SU-DHL-6 (cell line): ENCODE results near the gene EIF2B2.

Experiments used
- H2AFZ ChIP-seq: fragments of 200-600 bp; sonication (generic); 2 replicates; pipeline ENCODE4 v1.6.1; 2014; ENCODE audit warnings: low read depth, mild to moderate bottlenecking, moderate library complexity, mixed read lengths, antibody characterized with exemption, low read length; ENCODE audit not compliant: severe bottlenecking
- H3F3A ChIP-seq: fragments of 200-600 bp; shearing (Covaris generic); 2 replicates; pipeline ENCODE4 v1.6.0; 2016; ENCODE audit warnings: antibody characterized with exemption, mild to moderate bottlenecking; ENCODE audit not compliant: insufficient read depth
- H3K27ac ChIP-seq: fragments of 200-600 bp; sonication (generic); 2 replicates; pipeline ENCODE4 v1.5.1; 2016; ENCODE audit warnings: low read depth, mild to moderate bottlenecking, low read length, moderate library complexity, mixed read lengths
- H3K27me3 ChIP-seq: fragments of 200-600 bp; sonication (generic), shearing (Covaris generic); 2 replicates; pipeline ENCODE4 v1.6.0; 2014; ENCODE audit warnings: mild to moderate bottlenecking, low read length
- H3K36me3 ChIP-seq: fragments of 200-600 bp; sonication (generic); 2 replicates; pipeline ENCODE4 v1.6.1; 2014; ENCODE audit warnings: mild to moderate bottlenecking, low read length, mixed read lengths
- H3K4me2 ChIP-seq: fragments of 300-600, 200-600 bp; shearing (Covaris generic), sonication (generic); 2 replicates; pipeline ENCODE4 v1.6.0; 2014; ENCODE audit warnings: low read length, low read depth, mild to moderate bottlenecking; ENCODE audit not compliant: poor library complexity, severe bottlenecking
- H3K4me3 ChIP-seq: fragments of 200-600 bp; sonication (generic); 2 replicates; pipeline ENCODE4 v1.5.1; 2014; ENCODE audit warnings: antibody characterized with exemption, low read length, mild to moderate bottlenecking, mixed read lengths; ENCODE audit not compliant: insufficient read depth, poor library complexity, severe bottlenecking
- H3K79me2 ChIP-seq: fragments of 200-600 bp; sonication (generic); 2 replicates; pipeline ENCODE4 v1.6.1; 2014; ENCODE audit warnings: mild to moderate bottlenecking, low read length, moderate library complexity; ENCODE audit not compliant: insufficient read depth
- H3K9ac ChIP-seq: fragments of 200-600 bp; sonication (generic); 2 replicates; pipeline ENCODE4 v1.7.0; 2014; ENCODE audit warnings: mild to moderate bottlenecking, low read length
- H3K9me2 ChIP-seq: fragments of 200-600 bp; sonication (generic); replicated peaks from 2 replicates; pipeline ENCODE4 v1.6.1; 2014; ENCODE audit warnings: low read length; ENCODE audit not compliant: insufficient read depth
- H3K9me3 ChIP-seq: fragments of 200-600 bp; sonication (generic); 2 replicates; pipeline ENCODE4 v1.6.1; 2014; ENCODE audit warnings: low read length, mixed read lengths; ENCODE audit not compliant: insufficient read depth
- H4K20me1 ChIP-seq: fragments of 200-600 bp; sonication (generic); 2 replicates; pipeline ENCODE4 v1.6.1; 2014; ENCODE audit warnings: low read depth, mild to moderate bottlenecking, antibody characterized with exemption, low read length, moderate library complexity, mixed read lengths
- EZH2phosphoT487 ChIP-seq: fragments of 200-600 bp; sonication (generic), shearing (Covaris generic); conservative IDR thresholded peaks from 2 replicates; pipeline ENCODE4 v1.6.1; 2018; ENCODE audit warnings: mild to moderate bottlenecking, antibody characterized with exemption, low read length, moderate library complexity, mixed read lengths
- TF ChIP-seq, protein P1 (sequence below): fragments of 200-600 bp; sonication (generic); IDR thresholded peaks from one replicate; pipeline ENCODE4 v1.5.1; 2017; ENCODE audit warnings: antibody characterized with exemption, mild to moderate bottlenecking, low read length, moderate library complexity; ENCODE audit not compliant: insufficient read depth, poor library complexity, severe bottlenecking

EIF2B2 gene

DNA sequence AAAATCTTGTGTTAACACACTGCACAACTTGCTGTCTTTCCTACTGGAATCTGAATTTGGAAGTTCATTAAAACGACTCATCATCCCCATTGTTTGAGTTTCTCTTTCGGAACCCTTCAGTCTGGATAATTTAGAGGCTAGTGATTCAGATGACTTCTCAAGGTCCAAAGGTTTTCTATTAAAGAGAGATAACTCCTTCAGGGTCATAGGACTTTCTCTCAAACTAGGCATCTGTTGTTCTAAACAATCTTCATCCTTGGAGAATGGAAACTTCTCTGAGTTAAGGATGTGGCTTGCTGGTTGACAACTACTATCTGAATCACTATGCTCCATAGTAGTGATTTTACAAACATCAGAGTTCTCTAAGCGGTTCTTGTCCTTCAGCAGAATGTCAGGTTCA, 44.2 kb downstream of the EIF2B2 start:
- Histone ChIP-seq H3K27me3 (no peaks in the 10 kb centered on the region), H3K9me2 (no peaks in the 10 kb centered on the region), H3K9me3 (no peaks in the 10 kb centered on the region), H2AFZ (no peak overlapping the region), H3K36me3 (no peaks in the 10 kb centered on the region), H3K27ac (no peak overlapping the region), H3K4me3 (no peak overlapping the region), H3K79me2 (peaks cover 26% of the 10 kb centered on the region; the same call in 1 of the 2 replicates), H4K20me1 (no peaks in the 10 kb centered on the region), H3K4me2 (no peak overlapping the region), H3F3A (0 out of 2 replicates have a peak, but pooled peaks cover 8% of the 10 kb centered on the region), H3K9ac (no peak overlapping the region)
- TF ChIP-seq, protein P1, sequence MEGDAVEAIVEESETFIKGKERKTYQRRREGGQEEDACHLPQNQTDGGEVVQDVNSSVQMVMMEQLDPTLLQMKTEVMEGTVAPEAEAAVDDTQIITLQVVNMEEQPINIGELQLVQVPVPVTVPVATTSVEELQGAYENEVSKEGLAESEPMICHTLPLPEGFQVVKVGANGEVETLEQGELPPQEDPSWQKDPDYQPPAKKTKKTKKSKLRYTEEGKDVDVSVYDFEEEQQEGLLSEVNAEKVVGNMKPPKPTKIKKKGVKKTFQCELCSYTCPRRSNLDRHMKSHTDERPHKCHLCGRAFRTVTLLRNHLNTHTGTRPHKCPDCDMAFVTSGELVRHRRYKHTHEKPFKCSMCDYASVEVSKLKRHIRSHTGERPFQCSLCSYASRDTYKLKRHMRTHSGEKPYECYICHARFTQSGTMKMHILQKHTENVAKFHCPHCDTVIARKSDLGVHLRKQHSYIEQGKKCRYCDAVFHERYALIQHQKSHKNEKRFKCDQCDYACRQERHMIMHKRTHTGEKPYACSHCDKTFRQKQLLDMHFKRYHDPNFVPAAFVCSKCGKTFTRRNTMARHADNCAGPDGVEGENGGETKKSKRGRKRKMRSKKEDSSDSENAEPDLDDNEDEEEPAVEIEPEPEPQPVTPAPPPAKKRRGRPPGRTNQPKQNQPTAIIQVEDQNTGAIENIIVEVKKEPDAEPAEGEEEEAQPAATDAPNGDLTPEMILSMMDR = no peak
- no peak for TF ChIP-seq EZH2phosphoT487

GRCh38 chr14:75047506-75047905, 44.8 kb downstream of the EIF2B2 start:
- Histone ChIP-seq H3K27me3 (no peaks in the 10 kb centered on the region), H4K20me1 (no peaks in the 10 kb centered on the region), H2AFZ (no peak overlapping the region), H3K36me3 (no peaks in the 10 kb centered on the region), H3K9ac (no peak overlapping the region), H3K4me2 (no peak overlapping the region), H3K4me3 (no peak overlapping the region), H3K9me3 (no peaks in the 10 kb centered on the region), H3K27ac (no peak overlapping the region), H3F3A (peaks cover 12% of the 10 kb centered on the region), H3K79me2 (peaks cover 26% of the 10 kb centered on the region; the same call in 1 of the 2 replicates), H3K9me2 (no peaks in the 10 kb centered on the region)
- TF ChIP-seq, protein P1 = no peak
- no peak for TF ChIP-seq EZH2phosphoT487

- Histone ChIP-seq H3K27ac (no peak overlapping the region), H4K20me1 (no peaks in the 10 kb centered on the region), H3F3A (peaks cover 18% of the 10 kb centered on the region), H3K4me2 (no peak overlapping the region), H3K79me2 (peaks cover 26% of the 10 kb centered on the region; the same call in 1 of the 2 replicates), H3K27me3 (no peaks in the 10 kb centered on the region), H3K9ac (no peak overlapping the region), H3K9me2 (no peaks in the 10 kb centered on the region), H2AFZ (no peak overlapping the region), H3K4me3 (no peak overlapping the region), H3K9me3 (no peaks in the 10 kb centered on the region), H3K36me3 (no peaks in the 10 kb centered on the region)
- TF ChIP-seq EZH2phosphoT487 = no peak
- TF ChIP-seq, protein P1 = no peak
Measured at GRCh38 chr14:75048101-75048500, 45.4 kb downstream of the EIF2B2 start.
